Psoas muscle (tissue), 8 donors: ENCODE data around the gene PRTG. TPM values are rescaled to one million over a fixed set of nuclear protein-coding genes. Genes with fewer than 3 reads are reported as not detected.
A peak's percentile ranks its signal among the peaks of the same experiment; 100 is the strongest.

Experiments used
- ATAC-seq, 4 donors: fragments of 200-7000 bp; cut with Tn5 transposase; one replicate each; pipeline ENCODE4 v1.9.1; 2020; ENCODE audit warnings: moderate library complexity in 3 of 4, mild to moderate bottlenecking in 2 of 4
- DNase-seq, 2 donors: peaks; one replicate each; pipeline ENCODE4 v3.0.0-alpha.2; 2020
- H3K27ac ChIP-seq: fragments of 200-600 bp; one replicate; pipeline ENCODE4 v1.8.0; 2022
- H3K27me3 ChIP-seq, 3 donors: fragments of 200-600 bp in 1 of 3; one replicate each; pipeline versions ENCODE4 v1.6.1 to v1.8.0; 2013 to 2022; ENCODE audit warnings: low read length in 2 of 3, mild to moderate bottlenecking in 2 of 3, moderate library complexity in 1 of 3; ENCODE audit not compliant: insufficient read depth in 3 of 3
- H3K36me3 ChIP-seq, 2 donors: fragments of 200-600 bp in 1 of 2; one replicate each; pipeline versions ENCODE4 v1.6.1 to v1.8.0; 2013 to 2022; ENCODE audit warnings: low read depth in 1 of 2, mild to moderate bottlenecking in 1 of 2, moderate library complexity in 1 of 2; ENCODE audit not compliant: insufficient read depth in 1 of 2
- H3K4me1 ChIP-seq: fragments of 200-600 bp; one replicate; pipeline ENCODE4 v1.8.0; 2022
- H3K4me3 ChIP-seq: fragments of 200-600 bp; one replicate; pipeline ENCODE4 v1.8.0; 2022; ENCODE audit warnings: mild to moderate bottlenecking
- H3K9me3 ChIP-seq: fragments of 200-600 bp; one replicate; pipeline ENCODE4 v1.8.0; 2022
- WGBS, 3 donors: extraction: QIAGEN DNeasy Blood & Tissue Kit; methylation state at CpG; one replicate each; pipeline versions ENCODE4 v1.1.6 to v1.1.7; 2013; 5-methylcytosine and 5-hydroxymethylcytosine counted together
- intact Hi-C, 2 donors: fragments of 100-400 bp; cut with DNase I; formaldehyde crosslinking; loops; one replicate each; pipeline versions ENCODE4 v1.11.0 to v1.14.2; 2022
- polyA plus RNA-seq, 3 donors: library from polyadenylated mRNA; stranded (reverse); fragments of 200-250 nt; gene quantifications; one replicate each; pipeline ENCODE4 v1.2.3, GENCODE V29; 2013
- total RNA-seq, 4 donors: library from RNA; stranded (reverse); fragmentation: NEBNext Ultra II Directional in 2 of 4; extraction: Animal tissue kit (Norgen Biotek cat#: 25700) in 2 of 4; gene quantifications; one replicate each; pipeline versions ENCODE4 v1.2.1 to v1.2.4, GENCODE V29; 2021 to 2023
- TF ChIP-seq, protein P1 (sequence below): fragments of 200-600 bp; IDR thresholded peaks from one replicate; pipeline ENCODE4 v1.8.0; 2022; ENCODE audit warnings: antibody characterized with exemption
- donor health status: healthy with polysubstance abuse.
- donor health status: DM: no; HTN: no; CAD: no; lungs with moderate emphysema.
- donor health status: Bipolar disorder and iron deficiency.
- donor health status: healthy.
- donor health status: DM: yes; HTN: yes; CAD: no.
- donor health status: DM: no; HTN: no; CAD: no.
- donor health status: DM: no; HTN: no; CAD: no.
- donor health status: DM: yes; HTN: yes; CAD: no.

Gene PRTG
- total and polyA plus RNA-seq, 7 donors: 0.15 to 1.1 (median 0.46) TPM

DNA sequence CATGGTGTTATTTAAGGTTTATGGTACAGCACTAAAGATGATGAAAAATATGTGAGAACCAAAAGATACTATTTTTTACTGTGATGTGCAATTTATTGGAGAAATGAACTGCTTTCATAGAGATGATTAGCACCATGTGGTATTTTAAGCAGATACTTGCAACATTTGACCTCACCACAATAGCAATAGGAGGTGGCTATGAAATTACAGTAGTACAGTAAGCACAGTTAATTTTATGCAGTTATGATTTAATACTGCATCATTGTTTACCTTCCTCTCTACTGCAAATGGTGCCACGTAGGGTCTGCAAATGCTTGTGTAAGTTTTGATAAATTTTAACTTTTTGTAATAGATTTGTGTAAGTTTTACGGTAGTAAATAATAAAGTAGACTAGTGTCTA, 168.9 kb downstream of the PRTG start:
- peak in 2 of 4 donors; percentile 61 to 67 for ATAC-seq
- Histone ChIP-seq H3K4me1 (peaks cover 16% of the 10 kb centered on the region), H3K36me3 (no peaks in the 10 kb centered on the region), H3K27me3 (no peaks in the 10 kb centered on the region), H3K9me3 (no peaks in the 10 kb centered on the region), H3K27ac (peak overlapping the region; percentile 39), H3K4me3 (no peak overlapping the region)
- 63 to 95% (median 80%) methylated on average over 2 of the region's 2 CpGs for WGBS, 3 donors
- no peak for DNase-seq
- TF ChIP-seq, protein P1, sequence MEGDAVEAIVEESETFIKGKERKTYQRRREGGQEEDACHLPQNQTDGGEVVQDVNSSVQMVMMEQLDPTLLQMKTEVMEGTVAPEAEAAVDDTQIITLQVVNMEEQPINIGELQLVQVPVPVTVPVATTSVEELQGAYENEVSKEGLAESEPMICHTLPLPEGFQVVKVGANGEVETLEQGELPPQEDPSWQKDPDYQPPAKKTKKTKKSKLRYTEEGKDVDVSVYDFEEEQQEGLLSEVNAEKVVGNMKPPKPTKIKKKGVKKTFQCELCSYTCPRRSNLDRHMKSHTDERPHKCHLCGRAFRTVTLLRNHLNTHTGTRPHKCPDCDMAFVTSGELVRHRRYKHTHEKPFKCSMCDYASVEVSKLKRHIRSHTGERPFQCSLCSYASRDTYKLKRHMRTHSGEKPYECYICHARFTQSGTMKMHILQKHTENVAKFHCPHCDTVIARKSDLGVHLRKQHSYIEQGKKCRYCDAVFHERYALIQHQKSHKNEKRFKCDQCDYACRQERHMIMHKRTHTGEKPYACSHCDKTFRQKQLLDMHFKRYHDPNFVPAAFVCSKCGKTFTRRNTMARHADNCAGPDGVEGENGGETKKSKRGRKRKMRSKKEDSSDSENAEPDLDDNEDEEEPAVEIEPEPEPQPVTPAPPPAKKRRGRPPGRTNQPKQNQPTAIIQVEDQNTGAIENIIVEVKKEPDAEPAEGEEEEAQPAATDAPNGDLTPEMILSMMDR: no peak
- intact Hi-C loops: no loop called here

DNA sequence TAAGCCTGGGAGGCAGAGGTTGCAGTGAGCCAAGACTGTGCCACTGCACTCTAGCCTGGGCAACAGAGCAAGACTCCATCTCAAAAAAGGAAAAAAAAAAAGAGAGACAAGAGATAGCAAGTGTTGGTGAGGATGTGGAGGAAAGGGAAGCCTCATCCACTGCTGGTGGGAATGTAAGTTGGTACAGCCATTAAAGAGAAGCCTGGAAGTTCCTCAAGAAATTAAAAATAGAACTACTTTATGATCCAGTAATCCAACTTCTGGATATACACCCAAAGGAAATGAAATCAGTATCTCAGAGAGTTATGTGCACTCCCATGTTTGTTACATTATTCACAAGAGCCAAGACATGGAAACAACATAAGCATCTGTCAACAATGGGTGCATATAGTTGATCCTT, 169.7 kb downstream of the PRTG start:
- ATAC-seq: peak in 2 of 4 donors; percentile 60 to 80
- Histone ChIP-seq H3K9me3 (no peaks in the 10 kb centered on the region), H3K36me3 (no peaks in the 10 kb centered on the region), H3K4me3 (no peak overlapping the region), H3K27ac (peak overlapping the region; percentile 39), H3K4me1 (peaks cover 16% of the 10 kb centered on the region), H3K27me3 (no peaks in the 10 kb centered on the region)
- intact Hi-C loops: no loop called here
- no peak for DNase-seq
- TF ChIP-seq, protein P1: no peak

DNA sequence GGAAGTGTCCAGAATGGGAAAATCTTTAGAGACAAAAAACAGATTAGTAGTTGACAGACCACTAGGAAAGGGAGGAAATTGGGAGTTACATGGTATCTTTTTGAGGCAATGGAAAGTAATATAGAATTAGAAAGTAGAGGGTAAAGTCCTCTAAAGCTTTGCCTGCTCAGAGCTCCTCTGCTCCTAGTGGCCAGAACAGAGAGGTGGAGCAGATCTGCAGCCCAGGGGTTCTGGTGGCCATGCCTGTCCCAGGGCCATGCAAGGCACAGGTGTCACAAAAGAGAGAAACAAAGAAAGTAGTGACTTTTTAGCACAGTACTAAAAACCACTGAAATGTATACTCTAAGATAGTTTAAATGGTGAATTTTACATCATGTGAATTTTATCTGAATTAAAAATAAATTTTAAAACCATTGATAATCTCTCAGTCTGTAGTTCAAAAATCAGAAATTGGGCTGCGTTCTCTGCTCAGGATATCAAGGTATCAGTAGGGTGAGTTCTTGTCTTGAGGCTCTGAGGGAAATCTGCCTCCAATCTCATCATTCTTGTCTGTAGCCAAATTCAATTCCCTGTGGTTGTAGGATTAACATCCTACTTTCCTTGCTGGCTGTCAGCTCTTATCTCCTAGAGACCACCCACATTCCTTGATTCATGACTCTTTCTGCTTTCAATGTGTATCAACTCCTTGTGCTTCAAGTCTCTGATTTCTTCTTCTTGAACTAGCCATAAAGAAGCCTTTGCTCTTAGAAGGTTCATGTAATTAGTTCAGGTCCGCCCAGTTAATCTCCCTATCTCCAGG, 178.4 kb downstream of the PRTG start:
- peaks cover 5% of the 10 kb centered on the region for H3K9me3 ChIP-seq
- 91 to 95% (median 94%) methylated on average over 2 of the region's 2 CpGs for WGBS, 3 donors
- no peaks in the 10 kb centered on the region for H3K4me1 ChIP-seq
- TF ChIP-seq, protein P1: no peak
- no peak overlapping the region for H3K27ac ChIP-seq
- H3K27me3 ChIP-seq: no peaks in the 10 kb centered on the region
- intact Hi-C loops: no loop called here
- no peak overlapping the region for H3K4me3 ChIP-seq
- ATAC-seq (no peak), DNase-seq (no peak)
- H3K36me3 ChIP-seq: no peaks in the 10 kb centered on the region

DNA sequence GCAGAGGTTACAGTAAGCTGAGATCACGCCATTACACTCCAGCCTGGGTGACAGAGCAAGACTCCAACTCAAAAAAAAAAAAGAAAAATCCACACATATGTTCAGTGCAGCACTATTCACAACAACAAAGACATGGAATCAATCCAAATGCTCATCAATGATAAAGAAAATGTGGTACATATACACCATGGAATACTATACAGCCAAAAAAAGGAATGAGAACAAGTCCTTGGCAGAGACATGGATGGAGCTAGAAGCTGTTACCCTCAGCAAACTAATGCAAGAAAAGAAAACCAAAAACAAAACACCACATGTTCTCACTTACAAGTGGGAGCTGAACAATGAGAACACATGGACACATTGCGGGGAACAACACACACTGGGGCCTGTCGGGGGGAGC, 180.4 kb downstream of the PRTG start:
- Histone ChIP-seq H3K27me3 (no peaks in the 10 kb centered on the region), H3K4me1 (no peaks in the 10 kb centered on the region), H3K9me3 (peaks cover 5% of the 10 kb centered on the region), H3K27ac (no peak overlapping the region), H3K4me3 (no peak overlapping the region), H3K36me3 (no peaks in the 10 kb centered on the region)
- intact Hi-C loops: no loop called here
- 73 to 87% (median 80%) methylated on average over 3 of the region's 3 CpGs for WGBS, 3 donors
- ATAC-seq (no peak), DNase-seq (no peak)
- TF ChIP-seq, protein P1: no peak

Other genes with a start within 250 kb of the PRTG start
- under 1 TPM in 3 of 4 donors, not detected in 1; 0.19 to 0.44 (median 0.32) TPM for gene DNAAF4, start 234.9 kb downstream of the PRTG start, total RNA-seq
- gene DNAAF4, start 234.9 kb downstream of the PRTG start, polyA plus RNA-seq: under 1 TPM; 0.27 to 0.95 (median 0.86) TPM
- 10 to 100 TPM; 18.8 to 30.2 (median 28.5) TPM for gene PYGO1, start 154.8 kb downstream of the PRTG start, total RNA-seq
- gene PYGO1, start 154.8 kb downstream of the PRTG start, polyA plus RNA-seq: 10 to 100 TPM in 1 of 3 donors, 1 to 10 TPM in 2; 3.8 to 12.6 (median 7.0) TPM